GDM1 (cell line): ENCODE data around the gene SLU7.
A peak's percentile ranks its signal among the peaks of the same experiment; 100 is the strongest.

Experiments used
- DNase-seq: peaks from one replicate; lab custom pipeline; 2025; lab: John Stamatoyannopoulos, UW

The SLU7 gene

DNA sequence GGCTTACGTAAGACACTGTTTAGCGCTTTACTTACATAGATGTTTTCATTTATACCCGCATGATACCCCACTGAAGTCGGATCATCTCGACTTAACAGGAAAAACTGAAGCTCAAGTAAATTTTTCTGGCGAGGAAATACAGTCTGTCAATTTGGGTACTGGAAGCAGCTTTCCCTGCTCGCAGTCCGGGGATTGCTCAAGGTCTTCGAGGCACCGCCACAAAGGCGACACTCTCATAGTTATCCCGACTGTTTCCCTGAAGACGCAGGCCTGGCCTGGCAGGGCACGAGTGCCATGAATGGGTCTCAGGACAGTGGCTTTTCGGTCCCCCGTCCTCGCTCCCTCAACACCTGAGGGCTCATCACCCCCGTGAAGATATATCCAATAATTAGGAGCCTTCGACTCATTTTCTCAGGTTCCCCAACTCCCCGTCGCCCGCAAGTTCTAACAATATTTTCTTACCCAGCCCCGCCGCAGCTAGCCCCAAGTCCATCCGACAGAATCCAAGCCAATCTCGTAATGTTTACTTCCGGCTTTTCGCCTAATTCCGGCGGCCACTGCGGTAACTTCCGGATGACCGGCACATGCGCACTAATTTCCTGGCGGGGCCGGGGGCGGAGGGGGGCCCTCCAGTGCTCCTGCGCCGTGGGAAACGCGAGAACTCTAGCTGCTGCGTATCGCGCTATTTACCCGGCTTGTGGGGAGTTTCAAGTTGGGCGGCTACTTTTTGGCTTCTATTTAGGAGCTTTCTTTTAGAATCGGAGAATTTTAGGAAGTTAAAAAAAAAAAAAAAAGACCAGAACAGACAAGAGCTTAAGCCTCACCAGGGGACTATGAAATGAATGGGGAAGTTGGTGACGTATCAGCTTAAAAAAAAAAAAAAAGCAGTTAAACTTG, at the start of gene SLU7:
Gene SLU7, minus strand, starts transcription at position 521 of the 897 bp plus-strand sequence. CDS start 3,787 bp downstream, outside the sequence.
- DNase-seq = peak; percentile 90

DNA sequence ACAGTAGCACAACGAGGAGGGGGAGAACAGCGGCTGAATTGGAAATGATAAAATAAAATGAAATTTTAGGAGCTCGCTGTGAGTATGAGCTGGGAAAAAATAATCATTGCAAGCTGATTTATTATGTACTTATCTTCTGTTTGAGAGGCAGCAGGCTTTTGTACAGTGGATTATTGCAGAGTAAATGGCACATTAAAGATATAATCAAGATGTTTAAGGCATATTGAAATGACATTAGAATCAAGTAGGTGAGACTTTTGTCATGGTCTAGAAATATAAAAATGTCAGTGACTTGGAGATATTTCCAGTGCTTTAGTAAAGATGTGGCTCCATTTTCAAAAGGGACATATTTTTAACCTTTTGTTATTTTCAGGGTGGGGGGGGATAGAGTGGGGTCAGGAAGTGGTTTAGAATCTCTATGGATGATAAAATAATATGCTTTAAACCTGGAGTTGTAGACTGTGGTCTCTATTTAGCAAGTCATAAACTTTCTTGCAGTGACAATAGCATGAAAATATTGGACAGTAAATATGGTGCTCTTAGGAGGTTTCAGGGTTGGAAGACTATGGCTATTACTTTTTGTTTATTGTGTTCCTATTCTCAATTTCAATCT, 49.6 kb upstream of the SLU7 start:
- DNase-seq = no peak

- peak; percentile 96 for DNase-seq
Observed at GRCh38 chr5:160467555-160468362, 48.9 kb upstream of the SLU7 start.

DNA sequence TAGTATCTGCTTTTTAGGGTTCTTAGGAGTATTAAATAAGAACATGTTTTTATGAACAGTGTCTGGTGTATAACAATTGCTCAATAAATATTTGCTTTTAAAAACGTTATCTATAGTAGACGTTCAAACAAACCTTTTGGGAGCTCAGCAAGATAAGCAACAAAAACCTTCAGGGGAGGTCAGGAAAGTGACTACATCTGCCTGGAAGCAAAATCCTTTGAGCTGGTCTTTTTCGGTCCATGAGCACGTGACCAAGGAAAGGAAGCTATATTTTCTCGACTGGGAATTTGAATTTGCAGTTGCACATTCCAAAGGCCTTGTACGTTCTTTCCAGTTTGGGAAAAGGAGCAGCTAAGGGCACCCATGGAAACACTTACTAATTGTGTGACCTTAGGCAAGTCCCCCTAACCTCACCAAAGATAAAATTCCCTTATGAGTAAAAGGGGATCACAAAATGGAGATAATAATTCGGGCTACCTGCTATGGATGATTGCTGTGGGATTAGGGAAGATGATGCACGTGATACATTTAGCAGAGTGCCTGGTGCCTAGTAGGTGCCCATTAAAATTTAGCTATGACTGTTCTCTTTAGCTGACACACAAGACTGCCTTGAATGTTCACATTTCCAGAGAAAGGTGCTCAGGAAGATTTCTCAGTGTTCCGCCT, 48.1 kb upstream of the SLU7 start:
- no peak for DNase-seq

GRCh38 chr5:160466116-160466515, 47.2 kb upstream of the SLU7 start:
- DNase-seq = no peak

- DNase-seq = no peak
Observed at GRCh38 chr5:160464466-160464797, 45.6 kb upstream of the SLU7 start.

DNA sequence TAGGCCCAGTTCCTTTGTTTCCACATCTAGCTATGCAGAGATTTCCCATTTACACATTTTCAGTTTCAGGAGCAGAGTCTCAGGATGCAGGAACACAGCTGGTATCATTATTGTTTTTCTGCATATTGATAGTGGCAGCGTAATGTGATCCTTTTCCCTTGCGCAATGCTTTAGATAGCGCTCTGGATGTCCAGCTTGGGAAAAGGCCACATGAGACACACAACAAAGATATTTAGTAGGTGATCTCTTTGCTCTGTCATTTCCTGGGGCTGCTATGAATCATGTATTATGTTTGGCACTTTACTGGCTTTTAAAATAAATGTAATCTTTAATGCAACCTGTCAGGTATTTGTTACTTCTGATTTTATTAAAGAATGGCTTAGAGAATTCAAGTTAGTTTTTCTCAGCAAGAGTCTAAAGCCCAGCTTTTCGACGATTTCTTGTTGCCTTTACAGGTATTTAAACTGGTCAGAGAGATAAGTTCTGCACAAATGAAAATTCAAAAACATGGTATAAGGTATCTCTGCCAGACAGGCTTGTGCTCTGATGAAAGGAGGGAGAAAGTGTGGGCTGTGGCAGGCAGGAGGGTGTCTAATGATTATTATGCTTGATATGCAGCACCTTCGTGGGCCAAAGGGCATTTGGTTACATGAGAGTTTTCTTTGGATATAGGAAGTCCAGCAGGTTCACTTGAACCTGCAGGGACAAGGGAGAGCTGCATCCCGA, 45.0 kb upstream of the SLU7 start:
- no peak for DNase-seq

DNA sequence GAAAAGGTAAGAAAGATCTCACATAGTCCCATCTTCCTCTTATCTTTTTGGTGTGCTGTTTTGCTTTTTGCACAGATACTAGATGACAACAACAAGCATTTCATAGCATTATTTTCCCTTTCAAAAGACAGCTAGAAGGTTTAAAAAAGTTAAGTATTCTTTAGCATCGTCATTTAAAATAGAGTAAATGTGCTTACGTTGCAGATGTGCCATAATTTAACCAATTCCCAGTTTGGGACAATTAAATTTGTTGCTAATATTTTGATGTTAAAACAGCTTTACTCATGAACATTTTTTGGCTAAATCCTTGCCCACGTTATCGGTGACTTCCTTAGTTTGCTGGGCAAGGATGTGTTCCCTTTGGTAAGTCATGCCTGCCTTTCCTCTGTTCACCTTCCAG, 44.3 kb upstream of the SLU7 start:
- no peak for DNase-seq

DNA sequence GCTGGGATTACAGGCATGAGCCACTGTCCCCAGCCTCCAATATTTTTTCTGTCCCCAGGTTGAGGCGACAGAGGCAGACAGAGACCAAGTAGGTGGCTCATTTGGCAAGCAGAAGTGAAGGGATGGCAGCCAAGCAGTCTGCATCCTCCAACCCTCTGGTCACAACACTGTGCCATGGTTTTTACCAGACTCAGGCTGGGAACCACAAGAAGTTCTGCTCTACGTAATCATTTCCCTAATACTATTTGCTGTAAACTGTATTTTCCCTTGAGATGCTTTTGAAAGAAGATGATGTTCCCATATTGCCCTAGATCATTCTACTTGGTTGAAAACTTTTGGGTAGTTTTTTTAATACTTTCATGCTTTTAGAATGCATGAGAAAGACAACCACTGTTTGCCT, 43.3 kb upstream of the SLU7 start:
- no peak for DNase-seq

- no peak for DNase-seq
Observed at GRCh38 chr5:160461378-160461777, 42.5 kb upstream of the SLU7 start.

DNA sequence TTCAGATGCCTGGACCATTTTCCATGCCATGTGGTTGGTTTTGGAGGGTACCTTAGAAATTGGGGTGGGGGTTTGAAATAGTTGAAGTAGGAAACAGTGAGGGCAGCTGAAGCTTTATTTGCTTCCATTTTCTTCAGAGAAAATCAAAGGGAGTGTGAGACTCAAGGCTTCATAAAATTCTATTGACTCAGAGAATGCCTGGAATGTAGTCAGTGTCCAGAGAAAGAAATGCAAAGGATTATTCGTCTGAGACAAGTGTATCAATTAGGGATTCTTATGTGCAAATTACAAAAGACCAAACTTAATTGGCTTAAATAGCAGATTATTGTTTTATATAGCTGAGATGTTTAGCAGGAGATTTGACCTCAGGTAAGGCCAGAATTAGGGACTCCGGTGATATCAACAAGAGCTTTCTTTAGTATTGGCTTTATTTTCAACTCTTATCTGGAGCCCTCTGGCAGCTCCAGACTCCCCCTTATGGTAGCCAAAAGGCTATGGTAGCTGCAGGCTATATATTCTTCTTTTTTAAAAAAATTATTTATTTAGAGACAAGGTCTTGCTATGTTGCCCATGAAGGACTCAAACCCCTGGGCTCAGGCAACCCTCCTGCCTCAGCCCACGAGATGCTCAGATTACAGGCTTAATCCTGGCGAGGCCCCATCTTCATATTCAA, 41.6 kb upstream of the SLU7 start:
- DNase-seq = no peak

GRCh38 chr5:160458806-160459800, 40.2 kb upstream of the SLU7 start:
- no peak for DNase-seq

DNA sequence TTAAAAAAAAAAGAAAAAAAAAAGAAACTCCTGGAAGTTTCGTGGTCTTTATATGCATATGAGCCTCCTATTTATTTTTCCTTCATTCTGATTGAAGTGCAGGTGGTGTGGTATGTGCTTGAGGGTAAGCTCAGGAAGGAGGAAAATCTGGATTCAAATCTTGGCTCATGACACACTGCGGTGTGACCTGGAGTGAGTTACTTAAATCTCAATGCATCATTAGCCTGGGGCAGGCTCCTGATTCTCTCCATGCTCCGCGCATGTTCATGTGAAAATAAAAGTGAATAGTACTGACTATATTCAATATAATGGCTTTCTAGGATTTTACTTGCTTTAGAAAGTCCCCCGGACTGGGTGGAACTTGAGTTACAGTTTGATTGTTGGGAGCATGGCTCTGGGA, 38.4 kb upstream of the SLU7 start:
- no peak for DNase-seq

DNA sequence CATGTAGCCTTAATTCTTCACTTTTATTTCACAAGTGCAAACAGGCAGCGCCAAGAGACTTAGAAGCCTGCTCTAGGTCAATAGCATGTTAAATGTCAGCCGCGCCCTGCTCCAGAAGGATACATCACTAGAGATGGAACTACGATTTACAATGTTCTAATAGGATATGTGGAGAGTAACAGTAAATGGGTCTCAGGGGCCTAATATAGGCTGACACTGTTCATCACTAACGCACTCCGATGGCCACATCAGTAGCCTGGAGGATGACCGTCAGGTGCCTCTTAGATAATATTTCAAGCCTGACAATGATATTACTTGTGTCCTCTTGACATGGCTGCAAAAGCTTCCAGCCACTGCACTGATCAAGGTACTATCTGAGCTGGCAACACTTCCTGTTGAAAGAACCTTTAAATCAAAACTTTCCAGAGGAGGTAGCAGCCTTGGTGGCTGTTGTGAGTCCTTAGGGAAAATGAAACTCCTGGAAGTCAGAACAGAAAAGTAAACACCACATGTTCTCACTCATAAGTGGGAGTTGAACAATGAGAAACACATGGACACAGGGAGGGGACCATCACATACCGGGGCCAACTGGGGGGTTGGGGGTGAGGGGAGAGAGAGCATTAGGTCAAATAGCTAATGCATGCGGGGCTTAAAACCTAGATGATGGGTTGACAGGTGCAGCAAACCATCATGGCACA, 37.7 kb upstream of the SLU7 start:
- no peak for DNase-seq

- no peak for DNase-seq
Observed at GRCh38 chr5:160455600-160455999, 36.7 kb upstream of the SLU7 start.

GRCh38 chr5:160453751-160454150, 34.9 kb upstream of the SLU7 start:
- no peak for DNase-seq

- DNase-seq = no peak
Observed at GRCh38 chr5:160452795-160453194, 33.9 kb upstream of the SLU7 start.

DNA sequence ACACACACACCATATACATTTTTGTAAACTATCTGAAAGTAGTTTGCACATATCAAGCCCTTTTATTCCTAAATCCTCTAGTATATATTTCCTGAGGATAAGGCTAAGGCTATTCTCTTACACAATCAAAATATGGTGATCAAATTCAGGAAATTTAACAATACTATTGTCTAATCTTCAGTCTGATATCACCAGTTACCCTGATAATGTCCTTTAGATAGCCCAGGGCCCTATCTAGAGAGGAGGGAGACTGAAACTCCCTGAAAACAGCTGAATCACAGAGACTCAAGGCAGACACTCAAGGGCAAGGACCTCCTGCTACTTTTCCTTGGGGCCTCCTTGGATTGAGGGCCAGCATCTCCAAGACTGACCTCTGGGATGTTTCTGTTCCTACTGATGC, 33.2 kb upstream of the SLU7 start:
- DNase-seq = no peak

- no peak for DNase-seq
Observed at GRCh38 chr5:160451281-160451680, 32.4 kb upstream of the SLU7 start.
